Astrocyte of the spinal cord (primary cell): ENCODE results near the gene MAST4.

Experiments used
- DNase-seq: peaks from one replicate; pipeline ENCODE4 v3.0.0; 2011; ENCODE audit warnings: low read depth, low spot score
- H3K4me3 ChIP-seq: 2 replicates; pipeline ENCODE4 v1.5.1; 2011; ENCODE audit warnings: low read depth, mild to moderate bottlenecking, low read length, moderate library complexity
- CTCF ChIP-seq: IDR thresholded peaks from 2 replicates; pipeline ENCODE4 v1.5.1; 2012; ENCODE audit warnings: low read depth, mild to moderate bottlenecking, low read length, inconsistent platforms
- in situ Hi-C: cut with HindIII; loops from 2 replicates; pipeline ENCODE4 v1.10.0; 2017; ENCODE audit warnings: low sequenced_read_pairs

The MAST4 gene

GRCh38 chr5:66972004-66972403 is 375.8 kb downstream of the MAST4 start:
- no peak for TF ChIP-seq CTCF
- in situ Hi-C loops, result no loop called here
- DNase-seq, result no peak
- no peak overlapping the region for H3K4me3 ChIP-seq

GRCh38 chr5:66974256-66974655 is 378.1 kb downstream of the MAST4 start:
- DNase-seq, result no peak
- TF ChIP-seq CTCF, result no peak
- in situ Hi-C loops, result no loop called here
- no peak overlapping the region for H3K4me3 ChIP-seq

- no peak for TF ChIP-seq CTCF
- DNase-seq, result no peak
- in situ Hi-C loops, result no loop called here
- no peak overlapping the region for H3K4me3 ChIP-seq
These were observed 379.9 kb downstream of the MAST4 start for GRCh38 chr5:66976108-66976507.

- TF ChIP-seq CTCF, result no peak
- in situ Hi-C loops, result no loop called here
- H3K4me3 ChIP-seq, result no peak overlapping the region
- DNase-seq, result no peak
These were observed 383.5 kb downstream of the MAST4 start for GRCh38 chr5:66979738-66980137.

GRCh38 chr5:66981266-66982055 is 385.3 kb downstream of the MAST4 start:
- no peak for DNase-seq
- H3K4me3 ChIP-seq, result no peak overlapping the region
- in situ Hi-C loops, result no loop called here
- TF ChIP-seq CTCF, result no peak

- no peak for DNase-seq
- in situ Hi-C loops, result no loop called here
- no peak for TF ChIP-seq CTCF
These were observed 385.8 kb downstream of the MAST4 start for GRCh38 chr5:66982056-66982387.

More at GRCh38 chr5:66982056-66982387, 385.8 kb downstream of the MAST4 start:
- no peak overlapping the region for H3K4me3 ChIP-seq
